Stimulated activated CD8-positive, alpha-beta memory T cell treated with anti-CD3 and anti-CD28 coated beads, Interleukin-4, amount 100 ng/mL, for 48 hours (primary cell): Measurements from ENCODE around the gene KCNG1.
"Not testable (repeated sequence)": the region's sequence is repeated elsewhere in the genome, so short reads cannot be mapped to it uniquely, and the experiment has no call there.

Experiments
- DNase-seq: peaks from one replicate; pipeline ENCODE4 v3.0.0-alpha.2; 2020

Gene KCNG1

GRCh38 chr20:51022803-51023616, at the start of gene KCNG1:
KCNG1 (minus strand) TSS chr20:51023107; CDS start chr20:51010338, 12,769 bp downstream.
- DNase-seq, result peak; percentile 79

GRCh38 chr20:51070621-51071020, 47.7 kb upstream of the KCNG1 start:
- DNase-seq, result no peak

- DNase-seq, result no peak
These were observed 44.9 kb upstream of the KCNG1 start for GRCh38 chr20:51067792-51068191.

- no peak for DNase-seq
These were observed 42.7 kb upstream of the KCNG1 start for GRCh38 chr20:51065615-51066014.

GRCh38 chr20:51064137-51064536, 41.2 kb upstream of the KCNG1 start:
- no peak for DNase-seq

GRCh38 chr20:51062065-51062464, 39.2 kb upstream of the KCNG1 start:
- peak; percentile 69 for DNase-seq

GRCh38 chr20:51061418-51062045, 38.6 kb upstream of the KCNG1 start:
- no peak for DNase-seq

- DNase-seq, result no peak
These were observed 37.4 kb upstream of the KCNG1 start for GRCh38 chr20:51060301-51060700.

GRCh38 chr20:51059862-51060261, 37.0 kb upstream of the KCNG1 start:
- DNase-seq, result no peak

GRCh38 chr20:51058017-51058416, 35.1 kb upstream of the KCNG1 start:
- no peak for DNase-seq

GRCh38 chr20:51054233-51054632, 31.3 kb upstream of the KCNG1 start:
- no peak for DNase-seq

GRCh38 chr20:51050531-51051075, 27.7 kb upstream of the KCNG1 start:
- no peak for DNase-seq

GRCh38 chr20:51046021-51046985, 23.4 kb upstream of the KCNG1 start:
- DNase-seq, result no peak

- not testable (repeated sequence) for DNase-seq
These were observed 22.6 kb upstream of the KCNG1 start for GRCh38 chr20:51045492-51045891.

- DNase-seq, result no peak
These were observed 21.9 kb upstream of the KCNG1 start for GRCh38 chr20:51044796-51045195.

GRCh38 chr20:51043811-51044210, 20.9 kb upstream of the KCNG1 start:
- DNase-seq, result no peak

- DNase-seq, result no peak
These were observed 19.8 kb upstream of the KCNG1 start for GRCh38 chr20:51042657-51043247.

GRCh38 chr20:51042064-51042463, 19.2 kb upstream of the KCNG1 start:
- DNase-seq, result no peak

GRCh38 chr20:51037532-51038115, 14.7 kb upstream of the KCNG1 start:
- no peak for DNase-seq

GRCh38 chr20:51036827-51037531, 14.1 kb upstream of the KCNG1 start:
- no peak for DNase-seq

GRCh38 chr20:51036226-51036625, 13.3 kb upstream of the KCNG1 start:
- no peak for DNase-seq
